ENCODE measurements around the gene SMARCA5.

SMARCA5 gene

DNA sequence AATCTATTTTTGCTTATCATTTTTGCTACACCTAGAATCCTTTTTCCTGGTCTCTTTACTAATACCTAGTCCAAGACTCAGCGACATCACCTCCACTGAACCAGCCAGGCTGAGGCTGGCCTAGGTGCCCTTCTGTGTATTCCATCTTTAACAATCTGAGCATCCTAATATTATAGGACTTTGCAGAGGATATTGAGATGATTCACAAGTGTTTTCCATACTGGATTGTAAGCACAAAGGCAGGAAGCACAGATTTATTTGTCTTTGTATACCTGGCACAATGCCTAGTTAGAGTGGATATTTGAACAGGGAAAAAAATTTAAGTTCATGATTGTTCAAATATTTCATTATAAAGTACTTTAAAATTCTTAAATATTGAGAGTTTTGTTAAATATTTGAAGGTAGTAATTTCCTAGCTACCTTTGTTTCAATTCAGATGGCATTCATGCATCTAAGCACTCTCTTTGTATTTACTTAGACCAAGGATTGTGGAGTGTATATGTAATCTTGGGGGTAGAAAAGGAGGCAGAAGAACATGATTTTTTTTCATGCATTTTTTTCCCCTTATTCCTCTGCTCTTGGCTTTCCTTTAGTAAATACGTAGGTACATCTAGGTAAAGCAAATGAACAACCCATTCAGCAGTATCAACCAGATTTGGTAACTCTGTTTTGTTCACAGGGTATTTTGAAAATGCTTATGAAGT lies 18.4 kb downstream of the SMARCA5 start:
- no peak for DNase-seq (ENCODE audit: low read depth in 2 of 2)

DNA sequence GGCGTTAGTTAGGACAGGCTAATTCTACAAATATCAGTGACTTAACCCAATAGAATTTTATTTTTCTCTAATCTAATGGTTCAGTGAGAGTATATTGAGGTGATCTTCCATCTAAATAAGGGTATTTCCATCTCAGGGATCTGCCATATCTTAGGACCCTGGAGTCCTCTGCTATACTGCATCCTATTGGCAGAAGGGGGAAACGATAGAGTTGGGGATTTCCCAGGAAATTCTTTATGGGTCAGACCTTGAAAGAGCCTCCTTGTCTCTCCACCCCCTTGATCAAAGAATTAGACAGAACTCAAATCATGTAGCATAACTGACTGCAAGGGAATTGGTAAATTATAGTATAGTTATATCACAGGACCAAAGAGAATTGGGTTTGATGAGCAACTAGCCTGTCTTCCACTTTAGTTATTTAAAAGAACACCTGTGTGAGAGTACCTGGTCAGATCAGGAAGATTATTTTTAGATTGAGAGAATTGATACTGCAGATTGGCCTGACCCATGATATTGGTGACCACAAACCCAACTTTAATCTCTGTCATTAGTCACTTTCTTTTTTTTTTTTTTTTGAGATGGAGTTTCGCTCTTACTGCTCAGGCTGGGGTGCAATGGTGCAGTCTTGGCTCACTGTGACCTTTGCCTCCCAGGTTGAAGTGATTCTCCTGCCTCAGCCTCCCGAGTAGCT lies 25.6 kb downstream of the SMARCA5 start:
- no peak for DNase-seq (ENCODE audit: low read depth in 2 of 2)

DNA sequence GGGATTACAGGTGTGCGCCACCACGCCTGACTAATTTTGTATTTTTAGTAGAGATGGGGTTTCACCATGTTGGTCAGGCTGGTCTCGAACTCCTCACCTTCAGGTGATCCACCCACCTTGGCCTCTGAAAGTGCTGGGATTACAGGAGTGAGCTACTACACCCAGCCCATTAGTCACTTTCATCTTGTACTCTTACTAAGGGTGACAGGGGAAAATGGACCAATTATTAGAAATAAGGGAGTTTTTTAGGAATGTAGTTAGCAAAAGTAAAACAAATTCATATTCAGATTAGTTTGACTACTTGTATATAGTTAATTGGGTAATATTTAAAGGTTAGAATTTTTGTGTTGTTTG lies 26.1 kb downstream of the SMARCA5 start:
- DNase-seq (ENCODE audit: low read depth in 2 of 2): no peak

DNA sequence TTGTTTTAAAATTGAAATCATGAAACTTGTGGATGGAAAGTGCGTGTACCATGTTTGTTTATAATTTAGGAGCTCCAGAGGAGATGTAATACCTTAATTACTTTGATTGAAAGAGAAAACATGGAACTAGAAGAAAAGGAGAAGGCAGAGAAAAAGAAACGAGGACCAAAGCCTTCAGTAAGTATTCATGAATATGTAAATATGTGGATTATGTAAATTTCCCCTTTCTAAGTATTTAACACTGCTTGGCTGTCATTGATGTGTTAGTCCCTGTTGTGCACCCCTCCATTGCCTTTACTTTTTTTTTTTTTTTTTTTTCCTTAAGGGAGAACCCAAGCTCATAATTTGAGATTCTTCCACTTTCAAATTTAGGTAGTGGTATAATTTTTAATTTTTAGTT lies 36.4 kb downstream of the SMARCA5 start:
- no peak for DNase-seq (ENCODE audit: low read depth in 2 of 2)

DNA sequence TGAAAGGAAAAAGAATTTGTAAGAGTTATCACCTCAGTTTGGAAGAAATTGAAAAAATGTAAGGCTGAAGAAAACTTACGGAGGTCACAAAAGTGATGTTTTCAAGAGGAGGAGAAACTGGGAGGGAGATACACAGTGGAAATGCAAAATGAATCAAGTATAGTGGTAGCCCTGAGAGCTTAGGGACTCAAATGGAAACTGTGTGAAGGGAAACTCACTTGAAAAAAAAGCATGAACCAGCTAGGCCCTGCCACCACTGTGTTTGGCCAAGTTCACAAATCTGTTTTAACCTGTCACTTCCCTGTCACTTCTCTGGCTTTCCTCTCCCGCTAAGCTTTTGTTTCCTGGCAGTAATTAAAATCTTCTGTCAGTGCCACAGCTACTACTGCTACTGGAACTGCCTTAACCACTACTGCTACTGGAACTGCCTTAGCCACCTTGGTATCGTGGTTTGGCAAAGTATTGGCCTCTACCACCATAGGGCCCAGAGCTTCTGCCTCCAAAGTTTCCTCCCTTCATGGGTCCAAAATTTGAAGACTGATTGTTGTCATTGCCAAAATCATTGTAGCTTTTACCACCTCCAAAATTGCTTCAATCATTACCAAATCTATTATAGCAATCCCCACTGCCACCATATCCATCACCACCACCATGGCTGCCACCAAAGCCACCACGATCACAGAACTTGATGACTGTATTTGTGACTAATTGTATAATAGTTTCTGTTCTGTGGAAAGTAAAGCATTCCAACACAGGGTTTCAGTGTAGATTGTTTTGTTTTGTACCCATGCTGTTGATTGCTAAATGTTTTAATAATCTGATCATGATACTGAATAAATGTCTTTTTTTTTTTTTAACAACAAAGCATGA lies 41.5 kb downstream of the SMARCA5 start:
- DNase-seq (ENCODE audit: low read depth in 2 of 2): no peak

DNA sequence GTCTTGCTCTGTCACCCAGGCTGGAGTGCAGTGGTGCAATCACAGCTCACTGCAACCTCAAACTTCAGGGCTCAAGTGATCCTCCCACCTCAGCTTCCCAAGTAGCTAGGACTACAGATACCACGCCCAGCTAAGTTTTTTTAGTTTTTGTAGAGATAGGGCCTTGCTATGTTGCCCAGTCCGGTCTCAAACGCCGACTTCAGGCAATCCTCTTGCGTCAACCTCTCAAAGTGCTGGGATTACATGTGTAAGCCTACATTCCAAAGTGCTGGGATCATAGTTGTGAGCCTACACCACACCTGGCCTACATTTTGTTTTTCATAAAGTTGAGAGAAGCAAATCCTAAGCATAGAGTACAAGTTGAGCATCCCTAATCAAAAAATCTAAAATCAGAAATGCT lies 42.2 kb downstream of the SMARCA5 start:
- no peak for DNase-seq (ENCODE audit: low read depth in 2 of 2)

DNA sequence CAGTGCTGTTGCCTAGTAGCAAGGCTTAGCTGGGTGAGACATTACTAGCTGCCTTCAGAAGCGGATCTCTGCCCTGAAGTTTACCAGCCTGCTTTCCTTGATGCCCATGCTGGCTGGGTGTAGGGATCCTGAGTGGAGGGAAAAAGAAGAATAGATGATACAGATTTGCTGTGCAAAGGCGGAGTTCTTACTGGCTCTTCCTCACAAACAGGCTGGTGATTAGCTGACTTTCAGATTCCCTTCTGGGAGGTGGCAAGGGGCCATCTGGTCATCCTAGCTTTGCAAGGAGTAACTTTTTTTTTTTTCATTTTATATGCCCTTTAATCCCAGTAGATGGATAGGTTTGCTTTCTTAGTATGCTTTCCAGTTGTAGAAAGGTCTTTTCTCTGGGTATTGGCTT lies 44.8 kb downstream of the SMARCA5 start:
- no peak for DNase-seq (ENCODE audit: low read depth in 2 of 2)

DNA sequence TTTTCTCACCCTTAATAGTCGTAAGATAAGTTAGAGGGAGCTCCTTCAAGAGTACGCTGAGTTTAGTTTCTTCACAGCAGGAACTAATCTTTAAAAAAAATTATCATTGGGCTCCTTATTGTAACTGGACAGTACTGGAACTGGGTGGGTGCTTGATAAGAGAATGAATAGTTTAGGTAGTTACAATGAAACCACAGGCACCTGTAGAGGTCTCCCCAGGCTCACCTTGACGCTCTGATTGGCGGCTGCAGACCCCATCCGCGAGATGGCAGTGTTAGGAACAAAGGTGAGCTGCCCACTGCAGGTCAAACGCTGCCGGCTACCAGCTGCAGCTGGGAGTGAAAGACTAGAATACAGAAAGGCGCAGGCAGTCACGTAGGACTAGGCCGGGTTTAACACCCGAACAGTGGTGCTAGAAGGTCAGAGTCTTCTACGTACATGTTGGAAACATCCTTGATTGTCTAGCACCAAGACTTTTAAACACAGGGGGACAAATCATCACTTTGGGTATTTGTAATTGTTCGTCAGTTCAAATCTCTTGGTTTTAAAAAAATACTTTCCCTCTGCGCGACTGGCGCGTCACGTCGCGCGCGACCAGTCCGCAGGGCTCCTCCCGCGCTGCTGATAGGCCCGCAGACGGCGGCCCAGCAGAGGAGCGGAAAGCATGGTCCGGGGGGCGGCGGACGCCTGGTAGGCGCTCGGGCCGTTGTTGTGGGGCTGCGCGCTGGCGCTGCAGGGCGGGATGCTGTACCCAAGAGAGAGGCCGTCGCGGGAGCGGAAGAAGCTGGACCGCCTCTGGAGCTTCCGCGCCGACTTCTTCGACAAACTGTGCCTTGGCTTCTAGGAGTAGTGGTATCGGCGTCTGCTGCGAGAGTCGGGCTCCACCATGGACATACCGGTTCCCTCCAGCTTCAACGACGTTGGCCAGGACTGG lies 45.6 kb downstream of the SMARCA5 start:
- peak; percentile 30 to 48 for DNase-seq (ENCODE audit: low read depth in 2 of 2)

DNA sequence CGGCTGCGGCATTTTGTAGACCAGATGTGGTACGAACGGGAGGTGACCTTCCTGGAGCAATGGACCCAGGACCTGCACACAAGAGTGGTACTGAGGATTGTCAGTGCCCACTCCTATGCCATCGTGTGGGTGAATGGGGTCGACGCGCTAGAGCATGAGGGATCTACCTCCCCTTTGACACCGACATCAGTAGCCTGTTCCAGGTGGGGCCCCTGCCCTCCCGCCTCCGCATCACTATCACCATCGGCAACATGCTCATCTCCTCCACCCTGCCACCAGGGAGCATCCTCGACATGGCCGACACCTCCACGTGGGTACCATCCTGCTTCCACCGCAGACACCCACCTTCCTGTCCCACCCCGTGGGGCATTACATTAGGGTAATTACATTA lies 46.2 kb downstream of the SMARCA5 start:
- DNase-seq (ENCODE audit: low read depth in 2 of 2): no peak

DNA sequence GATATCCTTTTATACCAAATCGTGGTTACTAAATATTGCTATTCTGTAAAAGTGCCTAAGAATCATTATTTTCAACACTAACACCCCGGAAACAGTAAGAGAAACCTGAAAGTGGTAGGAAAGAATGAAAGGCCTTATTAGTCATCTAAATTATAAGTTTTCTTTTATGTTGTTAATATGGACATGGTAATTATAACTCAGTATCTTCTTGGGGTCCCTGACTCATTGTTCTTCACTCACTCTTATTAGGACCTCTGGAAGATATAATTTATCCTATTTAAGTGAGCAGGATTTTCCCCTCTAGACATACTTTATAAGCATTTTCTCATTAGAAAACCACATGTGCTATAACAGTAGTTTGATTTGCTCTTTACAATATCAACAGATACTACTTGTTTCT lies 51.0 kb downstream of the SMARCA5 start:
- no peak for DNase-seq (ENCODE audit: low read depth in 2 of 2)

DNA sequence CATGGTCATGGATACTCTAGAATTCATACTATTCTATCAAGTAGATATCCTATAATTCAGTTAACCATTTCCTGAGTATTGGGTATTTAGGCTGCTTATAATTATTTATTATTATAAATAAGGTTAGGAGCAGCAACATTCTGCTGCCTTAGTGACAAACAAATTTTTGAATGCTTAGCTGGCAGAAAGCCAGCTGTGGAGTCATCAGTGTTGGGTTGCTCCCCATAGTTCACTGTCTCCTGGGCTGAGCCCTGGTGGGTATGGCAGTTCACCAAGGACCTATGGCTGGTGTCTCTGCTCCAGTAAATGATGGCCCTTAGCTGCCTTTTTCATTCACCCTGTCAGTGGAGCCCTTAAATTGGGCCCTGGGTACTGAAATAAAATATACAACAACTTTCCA lies 61.8 kb downstream of the SMARCA5 start:
- DNase-seq (ENCODE audit: low read depth in 2 of 2): no peak

DNA sequence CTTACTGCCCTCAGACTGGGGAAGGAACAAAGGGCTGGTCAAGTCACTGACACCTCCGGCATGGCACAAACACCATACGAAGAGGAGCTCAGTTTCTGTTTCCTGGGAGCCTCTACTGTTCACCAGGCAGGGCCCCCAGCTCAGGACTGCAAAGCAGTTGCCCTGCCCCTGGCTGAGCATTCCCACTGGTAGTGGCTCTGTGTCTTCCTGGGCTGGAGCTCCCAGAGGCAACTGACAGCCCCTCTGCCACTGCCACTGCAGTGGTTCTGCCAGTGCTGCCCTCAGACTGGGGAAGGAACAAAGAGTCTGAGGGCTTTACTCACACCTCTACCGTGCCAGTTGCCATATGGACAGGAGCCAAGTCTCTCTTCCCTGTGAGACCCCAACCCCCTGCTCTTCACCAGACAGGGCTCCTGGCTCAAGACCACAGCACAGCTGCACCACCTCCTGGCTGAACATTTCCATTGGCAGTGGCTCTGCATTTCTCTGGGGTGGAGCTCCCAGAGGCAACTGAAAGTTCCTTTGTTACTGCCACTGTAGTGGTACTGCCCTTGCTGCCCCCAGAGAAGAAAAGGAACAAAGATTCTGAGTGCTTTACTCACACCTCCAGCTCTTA lies 67.9 kb downstream of the SMARCA5 start:
- DNase-seq (ENCODE audit: low read depth in 2 of 2): no peak

DNA sequence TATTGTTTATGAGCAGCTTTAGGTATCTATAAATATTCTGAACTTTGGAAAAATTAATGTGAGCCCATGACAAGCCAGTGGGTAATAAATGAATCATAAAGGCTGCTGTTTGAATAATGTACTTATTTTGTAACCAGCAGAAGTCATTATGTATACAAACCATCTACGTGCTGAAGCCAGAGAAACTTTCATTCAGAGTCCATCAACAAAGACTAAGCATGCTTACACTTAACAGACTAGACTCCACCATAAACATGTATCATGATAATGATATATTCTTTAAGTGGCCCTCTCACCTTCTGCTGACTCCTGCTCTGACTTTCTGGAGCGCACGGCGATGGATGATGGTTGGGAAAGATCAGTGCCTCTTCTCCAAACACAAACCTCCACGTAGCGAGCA lies 72.0 kb downstream of the SMARCA5 start:
- no peak for DNase-seq (ENCODE audit: low read depth in 2 of 2)

DNA sequence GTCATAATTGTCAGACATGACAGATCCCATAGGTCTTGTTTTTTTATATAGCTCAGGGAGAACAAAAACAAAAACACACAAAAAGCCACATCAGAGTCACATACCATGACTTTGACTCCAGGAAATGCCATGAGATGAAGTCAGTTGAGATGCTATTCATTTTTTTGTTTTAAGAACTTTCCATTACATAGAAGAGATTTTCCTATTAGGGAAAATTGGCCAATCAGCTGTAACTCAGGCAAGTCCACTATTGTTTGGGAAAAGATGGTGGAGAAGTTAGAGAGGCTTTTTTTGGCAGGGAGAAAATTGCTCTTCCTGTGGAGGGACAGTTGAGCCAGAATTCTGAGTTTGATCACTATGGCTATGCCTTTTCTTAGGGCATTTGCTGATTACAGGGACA lies 72.6 kb downstream of the SMARCA5 start:
- no peak for DNase-seq (ENCODE audit: low read depth in 2 of 2)

DNA sequence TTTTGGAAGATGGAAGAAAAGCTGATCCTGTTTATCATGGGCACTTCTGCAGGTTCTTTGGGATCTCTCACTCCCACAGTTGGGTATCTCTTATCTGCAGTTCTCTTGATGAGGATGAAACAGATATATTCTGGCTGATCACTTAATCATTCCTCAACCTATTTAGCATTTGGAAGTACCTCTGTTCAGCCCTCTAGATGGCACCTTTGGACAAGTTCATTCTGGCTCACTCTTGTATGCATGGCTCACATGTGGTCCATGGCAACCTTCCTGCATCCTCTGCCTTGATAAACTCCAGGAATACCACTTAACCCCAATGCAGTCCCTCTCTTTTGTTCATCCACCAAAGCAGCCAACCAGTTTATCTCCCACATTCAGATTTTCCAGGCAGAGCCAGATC lies 74.2 kb downstream of the SMARCA5 start:
- DNase-seq (ENCODE audit: low read depth in 2 of 2): no peak

DNA sequence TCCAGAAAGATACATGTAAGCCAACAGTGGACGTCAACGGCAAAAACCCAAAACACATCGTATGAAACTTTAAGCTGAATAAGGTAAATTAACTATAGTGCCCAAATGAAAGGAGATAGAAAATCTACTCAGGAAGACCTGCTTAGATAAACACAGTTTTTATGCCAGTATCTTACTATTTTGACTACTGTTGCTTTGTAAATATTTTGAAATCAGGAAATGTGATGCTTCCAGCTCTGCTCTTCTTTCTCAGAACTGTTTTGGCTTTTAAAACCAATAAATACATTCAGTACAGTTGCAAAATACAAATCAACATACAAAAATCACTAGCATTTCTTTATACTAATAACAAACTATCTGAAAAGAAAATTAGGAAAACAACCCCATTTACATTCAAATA lies 83.8 kb downstream of the SMARCA5 start:
- DNase-seq (ENCODE audit: low read depth in 2 of 2): no peak

DNA sequence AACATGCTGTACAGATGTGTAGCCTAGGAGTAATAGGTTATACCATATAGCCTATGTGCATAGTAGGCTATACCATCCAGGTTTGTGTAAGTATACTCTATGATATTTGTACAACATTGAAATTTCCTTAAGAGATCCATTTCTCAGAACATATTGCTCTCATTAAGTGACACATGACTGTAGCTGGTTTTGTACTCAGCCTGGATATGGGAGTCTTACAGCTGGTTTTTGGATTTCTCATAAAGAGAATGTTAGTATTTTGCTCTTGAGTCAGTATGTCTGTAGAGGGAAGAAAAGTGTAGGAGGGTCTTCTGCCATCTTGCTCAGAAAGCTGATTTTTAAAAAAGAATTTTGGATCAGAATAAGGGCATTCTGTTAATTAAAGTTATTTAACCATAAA lies 85.3 kb downstream of the SMARCA5 start:
- DNase-seq (ENCODE audit: low read depth in 2 of 2): no peak

DNA sequence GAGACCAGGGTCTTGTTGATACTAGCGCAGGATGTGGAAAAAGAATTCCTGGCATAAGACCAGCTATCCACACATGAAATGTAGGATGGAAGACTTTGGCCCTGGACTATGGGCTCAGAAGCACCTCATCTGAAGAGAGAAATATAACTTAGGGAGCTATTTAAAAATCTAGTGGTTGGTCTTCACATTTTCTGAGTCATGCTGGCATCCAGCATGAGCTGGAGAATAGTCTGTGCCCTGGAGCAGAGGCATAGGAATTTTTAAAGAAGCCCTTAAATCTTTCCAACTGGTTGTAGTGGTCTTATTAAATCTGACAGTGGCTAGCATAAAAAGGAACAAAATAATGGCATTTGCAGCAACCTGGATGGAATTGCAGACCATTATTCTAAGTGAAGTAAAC lies 86.3 kb downstream of the SMARCA5 start:
- DNase-seq (ENCODE audit: low read depth in 2 of 2): no peak

DNA sequence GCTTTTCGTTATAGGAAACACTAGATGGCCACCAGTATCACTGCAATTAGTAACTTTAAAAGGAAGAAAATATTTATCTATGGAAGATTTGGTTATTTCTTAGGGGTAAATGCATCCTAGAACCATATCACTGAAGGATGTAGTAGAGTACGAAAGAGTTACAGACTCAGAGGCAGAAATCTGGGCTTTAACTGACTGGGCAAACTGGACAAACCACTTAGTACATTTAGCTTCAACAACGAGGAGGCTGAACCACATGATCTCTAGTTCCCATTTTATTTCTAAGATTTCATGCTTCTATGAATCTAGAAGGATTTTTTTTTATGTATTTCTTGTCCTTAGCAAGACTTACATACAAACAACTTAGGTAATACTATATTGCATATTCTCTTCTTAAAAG lies 93.0 kb downstream of the SMARCA5 start:
- no peak for DNase-seq (ENCODE audit: low read depth in 2 of 2)
